COLO668 (cell line): Measurements from ENCODE around the gene WT1.

Experiments used
- DNase-seq: peaks from one replicate; lab custom pipeline; 2025; ENCODE audit not compliant: unreplicated experiment; lab: John Stamatoyannopoulos, UW

The WT1 gene

GRCh38 chr11:32425761-32426160, 9.6 kb downstream of the WT1 start:
- no peak for DNase-seq

- no peak for DNase-seq
Measured at GRCh38 chr11:32422545-32422944, 12.8 kb downstream of the WT1 start.

GRCh38 chr11:32421992-32422391, 13.3 kb downstream of the WT1 start:
- no peak for DNase-seq

GRCh38 chr11:32420937-32421901, 14.1 kb downstream of the WT1 start:
- no peak for DNase-seq

- DNase-seq, result no peak
Measured at GRCh38 chr11:32420139-32420538, 15.2 kb downstream of the WT1 start.

- DNase-seq, result no peak
Measured at GRCh38 chr11:32418836-32419235, 16.5 kb downstream of the WT1 start.

GRCh38 chr11:32417806-32418205, 17.5 kb downstream of the WT1 start:
- no peak for DNase-seq

GRCh38 chr11:32416301-32416700, 19.0 kb downstream of the WT1 start:
- no peak for DNase-seq

- DNase-seq, result no peak
Measured at GRCh38 chr11:32414925-32415324, 20.4 kb downstream of the WT1 start.

- no peak for DNase-seq
Measured at GRCh38 chr11:32411942-32412615, 23.3 kb downstream of the WT1 start.

- DNase-seq, result no peak
Measured at GRCh38 chr11:32405592-32405991, 29.7 kb downstream of the WT1 start.

GRCh38 chr11:32402836-32403235, 32.5 kb downstream of the WT1 start:
- no peak for DNase-seq

GRCh38 chr11:32400670-32401369, 34.5 kb downstream of the WT1 start:
- DNase-seq, result no peak

GRCh38 chr11:32400196-32400595, 35.1 kb downstream of the WT1 start:
- no peak for DNase-seq

- no peak for DNase-seq
Measured at GRCh38 chr11:32396991-32397390, 38.3 kb downstream of the WT1 start.

GRCh38 chr11:32396331-32396730, 39.0 kb downstream of the WT1 start:
- DNase-seq, result no peak

GRCh38 chr11:32395127-32395526, 40.2 kb downstream of the WT1 start:
- no peak for DNase-seq

- no peak for DNase-seq
Measured at GRCh38 chr11:32392840-32393239, 42.5 kb downstream of the WT1 start.

GRCh38 chr11:32391956-32392553, 43.3 kb downstream of the WT1 start:
- no peak for DNase-seq

GRCh38 chr11:32391479-32391878, 43.9 kb downstream of the WT1 start:
- DNase-seq, result no peak

GRCh38 chr11:32390712-32391111, 44.6 kb downstream of the WT1 start:
- DNase-seq, result no peak
